A673 (cell line): Measurements from ENCODE around the gene LRRTM3.

Source experiments
- CTCF ChIP-seq: fragments of 300-800, 200-600 bp; sonication (generic); conservative IDR thresholded peaks from 2 replicates; pipeline ENCODE4 v1.5.1; 2017; ENCODE audit warnings: low read depth, mild to moderate bottlenecking, antibody characterized with exemption, low read length, moderate library complexity, mixed read lengths
- EZH2 ChIP-seq: fragments of 200-600 bp; sonication (generic); IDR thresholded peaks from 2 replicates; pipeline ENCODE4 v1.6.1; 2017; ENCODE audit warnings: borderline replicate concordance, low read depth, mild to moderate bottlenecking, mixed read lengths, antibody characterized with exemption, low read length; ENCODE audit not compliant: poor library complexity, severe bottlenecking

- no peak for TF ChIP-seq CTCF
- TF ChIP-seq EZH2, result no peak
Measured at GRCh38 chr10:66951896-66952295, 26.1 kb downstream of the LRRTM3 start.
